T-helper 2 cell treated with Interferon-gamma antibody and Interleukin-4, amounts not matched to agents 5 μg/mL and 100 μg/mL, for 36 hours (primary cell): ENCODE results near the gene PLCD1.
"Not testable (repeated sequence)": the region's sequence is repeated elsewhere in the genome, so short reads cannot be mapped to it uniquely, and the experiment has no call there.

ENCODE experiments used
- DNase-seq: peaks from one replicate; pipeline ENCODE4 v3.0.0; 2021; ENCODE audit warnings: low spot score
- H3K27ac Mint-ChIP-seq: one replicate; pipeline ENCODE4 v1.8.0; 2021; ENCODE audit warnings: mild to moderate bottlenecking, mixed read lengths
- H3K27me3 Mint-ChIP-seq: one replicate; pipeline ENCODE4 v1.8.0; 2021; ENCODE audit warnings: low read depth, mixed read lengths
- H3K36me3 Mint-ChIP-seq: one replicate; pipeline ENCODE4 v1.8.0; 2021; ENCODE audit warnings: low read depth, mixed read lengths
- H3K4me1 Mint-ChIP-seq: one replicate; pipeline ENCODE4 v1.8.0; 2021; ENCODE audit warnings: low read depth, mixed read lengths
- H3K4me3 Mint-ChIP-seq: one replicate; pipeline ENCODE4 v1.8.0; 2022; ENCODE audit warnings: mild to moderate bottlenecking, moderate library complexity, mixed read lengths
- H3K9me3 Mint-ChIP-seq: one replicate; pipeline ENCODE4 v1.8.0; 2021; ENCODE audit warnings: mixed read lengths

Gene PLCD1

DNA sequence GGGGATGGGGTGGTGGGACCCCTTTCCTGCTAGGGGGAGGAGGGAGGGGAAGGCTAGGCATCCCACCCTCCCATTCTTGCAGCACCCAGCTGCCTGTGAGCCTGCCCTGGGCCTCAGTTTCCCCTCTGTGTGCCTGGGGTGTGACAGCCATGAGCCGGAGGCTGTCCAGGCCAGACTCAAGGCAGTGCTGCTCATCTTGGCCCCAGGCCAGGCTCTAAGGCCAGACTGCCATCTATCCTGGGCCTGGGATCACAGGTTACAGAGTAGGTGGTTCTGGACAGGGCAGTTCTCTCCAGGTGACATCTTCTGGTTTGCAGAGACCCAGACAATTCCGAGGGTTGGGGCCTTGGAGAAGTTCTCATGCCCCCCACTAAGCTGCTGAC, 42.1 kb downstream of the PLCD1 start:
- no peaks in the 10 kb centered on the region for H3K27me3 Mint-ChIP-seq
- H3K4me1 Mint-ChIP-seq, result no peaks in the 10 kb centered on the region
- no peak overlapping the region for H3K27ac Mint-ChIP-seq
- no peaks in the 10 kb centered on the region for H3K9me3 Mint-ChIP-seq
- no peak overlapping the region for H3K4me3 Mint-ChIP-seq
- no peaks in the 10 kb centered on the region for H3K36me3 Mint-ChIP-seq
- DNase-seq, result no peak

DNA sequence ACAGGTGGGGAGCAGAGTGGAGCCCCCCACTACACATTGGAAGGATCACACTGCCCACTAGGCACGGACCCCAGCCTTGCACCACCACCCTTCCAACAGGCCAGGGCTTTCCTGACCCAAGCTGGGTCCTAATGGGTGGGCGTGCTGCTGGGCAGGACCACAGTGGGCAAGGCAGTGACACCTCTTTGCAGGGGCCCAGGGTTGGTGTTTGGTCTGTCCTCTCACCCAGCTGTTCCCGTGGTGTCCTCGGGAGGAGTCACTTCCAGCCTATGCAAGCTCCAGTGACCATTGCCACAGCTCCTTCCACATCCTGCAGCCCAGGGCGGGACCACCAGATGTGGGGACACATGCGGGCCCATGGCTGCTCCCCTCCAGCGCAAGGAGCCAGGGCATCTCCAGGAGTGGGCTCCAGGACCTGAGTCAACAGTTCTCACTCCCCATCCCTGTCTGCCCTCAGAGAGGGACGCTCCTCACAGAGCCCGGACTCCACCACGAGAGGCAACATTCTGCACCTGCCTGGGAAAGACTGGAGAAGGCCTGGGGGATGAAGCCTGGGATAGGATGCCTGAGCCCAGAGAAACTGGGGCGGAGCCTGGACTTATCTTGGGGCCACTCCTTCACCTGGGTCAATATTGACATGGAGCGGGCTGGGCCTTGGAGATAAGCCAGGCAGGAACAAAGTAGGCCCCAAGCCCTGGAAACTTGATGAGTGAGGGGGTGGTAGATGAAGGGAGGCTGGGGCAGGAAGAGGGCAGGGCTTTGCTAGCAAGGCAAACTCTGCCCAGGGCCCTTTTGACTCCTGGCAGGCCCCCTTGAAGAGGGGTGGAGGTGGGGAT, 42.7 kb downstream of the PLCD1 start:
- H3K4me3 Mint-ChIP-seq, result no peak overlapping the region
- no peak for DNase-seq
- no peaks in the 10 kb centered on the region for H3K9me3 Mint-ChIP-seq
- no peaks in the 10 kb centered on the region for H3K4me1 Mint-ChIP-seq
- H3K27me3 Mint-ChIP-seq, result no peaks in the 10 kb centered on the region
- no peaks in the 10 kb centered on the region for H3K36me3 Mint-ChIP-seq
- no peak overlapping the region for H3K27ac Mint-ChIP-seq

DNA sequence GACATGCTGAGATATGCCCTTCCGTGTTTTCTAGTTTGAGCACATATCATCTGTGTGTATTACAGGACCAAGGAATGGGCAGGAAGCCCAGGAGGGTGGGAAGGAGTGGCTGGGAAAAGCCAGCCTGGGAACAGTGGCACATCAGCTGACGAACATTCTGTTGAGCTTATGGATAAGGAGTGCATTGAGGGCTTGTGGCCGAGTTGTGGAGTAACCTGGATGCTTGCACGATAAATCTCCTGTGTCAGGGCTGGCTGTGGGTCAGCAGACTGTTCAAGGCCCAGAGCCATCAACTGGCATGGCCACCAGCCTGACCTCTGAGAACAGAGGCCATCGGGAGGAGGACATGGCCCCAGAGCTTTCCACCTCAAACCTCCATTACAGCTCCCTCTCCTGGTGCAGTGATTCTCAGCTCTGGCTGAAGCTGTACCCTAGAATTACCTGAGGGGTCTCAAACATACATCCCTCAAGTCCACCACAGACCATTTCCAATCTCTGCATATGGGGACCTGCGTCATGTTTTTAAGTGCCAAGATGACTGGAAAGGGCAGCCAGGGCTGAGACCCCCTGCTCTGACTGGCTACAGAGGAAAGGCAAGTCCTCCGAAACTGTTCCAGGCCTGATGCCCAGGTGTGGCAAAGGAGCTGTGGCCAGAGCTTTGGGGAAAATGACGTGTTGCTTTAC, 43.7 kb downstream of the PLCD1 start:
- H3K9me3 Mint-ChIP-seq, result no peaks in the 10 kb centered on the region
- no peaks in the 10 kb centered on the region for H3K36me3 Mint-ChIP-seq
- H3K4me1 Mint-ChIP-seq, result no peaks in the 10 kb centered on the region
- DNase-seq, result no peak
- H3K27me3 Mint-ChIP-seq, result no peaks in the 10 kb centered on the region
- H3K4me3 Mint-ChIP-seq, result no peak overlapping the region
- no peak overlapping the region for H3K27ac Mint-ChIP-seq

DNA sequence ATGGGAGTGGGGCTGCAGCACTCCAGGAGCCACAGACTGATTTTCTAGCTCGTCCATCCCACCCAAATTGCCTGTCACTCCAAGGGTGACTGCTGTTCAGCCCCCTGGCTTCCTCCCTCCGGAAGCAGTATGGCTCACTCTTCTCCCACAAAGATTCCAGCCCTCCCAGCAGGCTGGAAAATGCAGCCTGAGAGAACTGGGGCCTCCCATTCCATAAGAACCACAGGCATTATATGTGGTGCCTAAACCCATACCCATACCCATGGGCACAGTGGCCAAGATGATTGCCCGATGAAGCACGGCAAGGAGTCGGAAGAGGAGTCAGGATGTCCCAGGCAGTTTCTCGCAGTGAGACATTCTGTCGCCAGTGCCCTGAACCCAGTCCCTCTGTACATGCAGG, 44.8 kb downstream of the PLCD1 start:
- Mint-ChIP-seq H3K36me3 (no peaks in the 10 kb centered on the region), H3K4me1 (no peaks in the 10 kb centered on the region), H3K4me3 (no peak overlapping the region), H3K27me3 (no peaks in the 10 kb centered on the region), H3K27ac (no peak overlapping the region), H3K9me3 (no peaks in the 10 kb centered on the region)
- no peak for DNase-seq

DNA sequence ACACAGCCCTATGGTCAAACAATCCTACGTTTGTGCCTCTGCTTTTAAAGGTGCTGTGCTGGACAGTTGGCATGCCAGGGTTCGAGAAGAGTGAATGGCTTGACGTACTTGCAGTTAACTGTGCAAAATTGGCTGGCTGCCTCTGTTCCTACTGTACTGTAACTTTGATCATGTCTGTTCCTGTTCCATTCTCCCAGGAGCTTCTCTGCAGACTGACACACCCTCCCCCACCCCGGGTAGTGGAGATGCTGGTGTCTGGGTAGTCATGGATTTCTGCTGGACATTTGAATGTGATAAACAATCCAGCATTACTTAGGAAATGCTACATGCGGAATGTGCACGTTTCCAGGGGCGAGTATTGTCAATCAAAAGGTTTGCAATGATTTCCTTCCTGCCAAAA, 45.4 kb downstream of the PLCD1 start:
- Mint-ChIP-seq H3K27ac (no peak overlapping the region), H3K4me3 (no peak overlapping the region), H3K4me1 (no peaks in the 10 kb centered on the region), H3K36me3 (no peaks in the 10 kb centered on the region), H3K9me3 (no peaks in the 10 kb centered on the region), H3K27me3 (no peaks in the 10 kb centered on the region)
- no peak for DNase-seq

DNA sequence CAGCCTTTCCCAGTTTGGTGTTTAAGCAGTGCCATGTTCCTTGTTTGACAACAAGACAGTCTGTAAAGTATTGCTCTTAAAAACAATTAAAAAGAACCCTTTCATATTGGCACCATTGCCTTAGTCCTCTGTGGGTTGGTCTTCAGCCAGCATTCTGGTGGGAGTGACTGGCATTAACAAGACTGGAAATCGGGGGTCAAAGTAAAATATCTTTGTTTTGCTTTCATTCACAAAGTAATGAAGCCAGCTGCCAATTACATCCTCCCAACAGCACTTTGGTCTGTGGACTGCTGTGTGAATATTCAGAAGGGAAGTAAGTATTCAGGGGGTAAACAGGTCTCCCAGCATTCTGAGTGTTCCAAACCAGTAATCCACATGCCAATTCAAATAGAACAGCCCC, 47.1 kb downstream of the PLCD1 start:
- Mint-ChIP-seq H3K4me3 (no peak overlapping the region), H3K27ac (no peak overlapping the region), H3K36me3 (no peaks in the 10 kb centered on the region), H3K4me1 (no peaks in the 10 kb centered on the region), H3K27me3 (no peaks in the 10 kb centered on the region), H3K9me3 (no peaks in the 10 kb centered on the region)
- no peak for DNase-seq

DNA sequence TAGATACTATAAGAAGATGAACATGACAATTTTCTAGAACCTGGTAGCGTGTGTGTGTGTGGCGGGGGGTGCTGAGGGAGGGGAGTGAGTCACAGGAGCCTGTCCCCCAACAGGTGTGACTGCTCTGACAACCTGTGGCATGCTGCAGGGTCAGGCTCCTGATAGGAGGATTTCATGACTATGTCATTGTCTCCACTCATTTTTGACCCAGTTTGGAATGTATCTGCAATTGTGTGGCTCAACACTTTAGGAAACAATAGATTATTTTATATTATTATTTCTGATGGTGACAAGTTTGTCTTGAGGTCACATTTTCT, 48.1 kb downstream of the PLCD1 start:
- Mint-ChIP-seq H3K27ac (no peak overlapping the region), H3K36me3 (no peaks in the 10 kb centered on the region), H3K4me1 (no peaks in the 10 kb centered on the region), H3K4me3 (no peak overlapping the region), H3K27me3 (no peaks in the 10 kb centered on the region), H3K9me3 (no peaks in the 10 kb centered on the region)
- no peak for DNase-seq

DNA sequence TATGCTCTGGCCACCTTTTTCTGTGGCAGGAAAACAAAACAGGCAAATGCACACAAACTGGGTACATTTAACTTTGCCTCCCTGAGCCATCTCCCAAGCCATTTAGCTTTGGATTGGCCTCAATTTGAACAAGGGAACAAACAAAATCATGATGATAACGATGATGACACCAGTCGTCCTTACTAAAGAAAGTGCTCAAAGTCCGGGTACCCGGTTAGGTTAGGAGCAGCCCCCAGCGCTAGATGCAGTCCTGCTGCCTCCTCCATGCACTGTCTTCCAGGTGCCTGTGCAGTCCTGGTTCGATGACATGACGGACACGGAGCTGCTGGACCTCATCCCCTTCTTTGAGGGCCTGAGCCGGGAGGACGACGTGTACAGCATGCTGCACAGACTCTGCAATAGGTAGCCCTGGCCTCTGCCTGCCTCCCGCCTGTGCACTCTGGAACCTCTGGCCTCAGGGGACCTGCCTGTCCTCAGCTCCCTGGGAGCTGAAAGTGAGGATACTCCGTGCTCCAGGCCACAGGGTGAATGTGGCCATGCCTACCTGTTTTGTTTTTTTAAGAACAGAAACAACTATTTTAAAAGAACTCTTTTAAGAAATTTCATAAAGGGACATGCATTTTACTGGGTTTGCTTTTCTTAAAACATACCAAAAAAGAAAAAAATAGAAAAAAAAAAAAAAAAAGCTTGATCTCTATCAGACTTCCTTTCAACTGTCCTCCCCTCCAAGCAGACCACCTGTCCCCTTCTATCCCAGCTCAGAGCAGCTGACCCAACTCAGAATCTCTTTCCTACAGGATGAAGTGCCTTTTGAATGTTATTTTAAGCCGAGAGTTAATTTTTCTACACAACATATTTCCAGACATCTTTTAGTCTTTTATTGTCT, 48.7 kb downstream of the PLCD1 start:
- Mint-ChIP-seq H3K9me3 (no peaks in the 10 kb centered on the region), H3K27me3 (no peaks in the 10 kb centered on the region), H3K27ac (no peak overlapping the region), H3K4me3 (no peak overlapping the region), H3K36me3 (no peaks in the 10 kb centered on the region), H3K4me1 (no peaks in the 10 kb centered on the region)
- no peak for DNase-seq

DNA sequence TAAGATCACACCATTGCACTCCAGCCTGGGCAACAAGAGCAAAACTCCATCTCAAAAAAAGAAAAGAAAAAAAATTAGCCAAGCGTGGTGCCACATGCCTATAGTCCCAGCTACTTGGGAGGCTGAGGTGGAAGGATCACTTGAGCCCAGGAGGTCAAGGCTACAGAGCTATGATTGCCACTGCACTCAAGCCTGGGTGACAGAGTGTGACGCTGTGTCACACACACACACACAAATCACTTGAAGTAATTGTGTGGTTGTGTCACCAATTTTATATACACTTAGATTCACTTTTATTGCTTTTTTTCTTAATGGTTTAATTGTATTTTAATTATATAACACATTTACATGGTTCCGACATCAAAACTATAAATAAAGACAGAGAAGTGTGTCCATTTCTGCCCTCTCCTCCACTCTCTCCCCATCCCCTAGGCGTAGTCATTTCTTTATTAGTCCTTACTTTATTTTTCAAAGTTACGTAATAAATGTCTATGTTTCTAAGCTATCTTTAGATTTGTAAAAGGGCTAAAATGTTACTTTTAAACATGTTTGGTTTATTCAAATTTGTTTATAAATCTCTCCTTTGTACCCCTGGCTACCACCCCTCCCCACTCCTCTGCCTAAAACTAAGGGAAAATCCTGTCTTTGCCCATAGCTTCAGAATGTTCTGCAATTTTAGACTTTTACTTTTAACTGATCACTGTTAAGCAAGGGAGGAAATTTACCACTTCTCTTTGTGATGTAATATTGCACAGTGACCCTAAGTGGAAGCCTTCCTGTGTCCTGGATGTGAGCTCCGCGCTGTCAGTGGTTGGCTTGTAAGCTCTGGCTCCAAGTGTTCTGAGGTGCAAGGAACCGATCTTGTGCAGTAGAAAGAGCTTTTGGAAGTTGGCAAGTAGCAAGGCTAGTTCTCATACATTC, 49.6 kb downstream of the PLCD1 start:
- Mint-ChIP-seq H3K9me3 (no peaks in the 10 kb centered on the region), H3K27ac (no peak overlapping the region), H3K4me1 (peaks cover 2% of the 10 kb centered on the region), H3K36me3 (peaks cover 1% of the 10 kb centered on the region), H3K4me3 (no peak overlapping the region), H3K27me3 (no peaks in the 10 kb centered on the region)
- DNase-seq, result no peak

DNA sequence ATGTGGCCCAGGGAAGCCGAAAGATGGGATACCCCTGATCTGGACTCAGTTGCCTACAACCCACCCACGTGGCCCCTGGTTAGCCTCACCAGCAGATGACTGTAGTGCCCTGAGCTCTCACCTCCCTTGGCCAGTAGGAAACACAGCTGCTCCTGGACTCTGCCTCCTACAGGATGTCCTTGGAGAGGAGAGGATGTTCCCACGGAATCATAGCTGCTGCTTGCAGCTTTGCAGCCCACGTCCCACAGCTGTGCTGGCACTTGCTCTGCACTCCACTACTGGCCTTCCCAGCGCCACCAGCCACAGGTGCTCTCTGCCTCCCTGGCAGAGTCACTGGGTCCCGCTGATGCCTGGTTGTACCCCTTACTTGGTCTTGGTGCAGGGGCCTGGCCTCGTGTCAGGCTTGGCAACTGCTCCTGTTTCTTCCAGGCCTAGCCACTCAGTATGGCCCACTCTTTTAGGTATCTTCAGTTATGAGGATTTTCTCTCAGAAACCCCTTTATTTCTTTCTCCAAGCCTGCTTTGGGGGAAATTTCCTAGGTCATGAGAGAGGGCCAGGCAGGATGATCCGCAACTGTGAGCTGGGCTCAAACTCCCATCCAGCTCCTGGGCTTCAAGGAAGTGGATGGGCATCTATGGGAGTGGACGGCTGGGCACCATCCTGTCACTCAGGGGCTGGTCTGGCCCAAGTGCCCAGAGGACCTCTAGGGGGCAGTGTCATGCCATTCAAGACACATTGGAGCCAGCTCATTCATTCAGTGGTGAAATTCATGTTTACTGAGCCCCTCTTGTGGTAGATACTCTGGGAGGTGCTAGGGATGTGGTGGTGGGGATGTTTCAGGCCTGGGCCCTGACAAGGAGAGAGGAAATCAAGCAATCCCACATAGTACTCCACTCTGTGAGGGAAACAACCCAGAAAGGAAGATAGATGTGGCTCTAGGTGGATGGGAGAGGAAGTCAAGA, 55.0 kb downstream of the PLCD1 start:
- Mint-ChIP-seq H3K27ac (no peak overlapping the region), H3K36me3 (peaks cover 2% of the 10 kb centered on the region), H3K4me1 (peaks cover 3% of the 10 kb centered on the region), H3K4me3 (no peak overlapping the region), H3K27me3 (no peaks in the 10 kb centered on the region), H3K9me3 (no peaks in the 10 kb centered on the region)
- DNase-seq, result peak; percentile 48

DNA sequence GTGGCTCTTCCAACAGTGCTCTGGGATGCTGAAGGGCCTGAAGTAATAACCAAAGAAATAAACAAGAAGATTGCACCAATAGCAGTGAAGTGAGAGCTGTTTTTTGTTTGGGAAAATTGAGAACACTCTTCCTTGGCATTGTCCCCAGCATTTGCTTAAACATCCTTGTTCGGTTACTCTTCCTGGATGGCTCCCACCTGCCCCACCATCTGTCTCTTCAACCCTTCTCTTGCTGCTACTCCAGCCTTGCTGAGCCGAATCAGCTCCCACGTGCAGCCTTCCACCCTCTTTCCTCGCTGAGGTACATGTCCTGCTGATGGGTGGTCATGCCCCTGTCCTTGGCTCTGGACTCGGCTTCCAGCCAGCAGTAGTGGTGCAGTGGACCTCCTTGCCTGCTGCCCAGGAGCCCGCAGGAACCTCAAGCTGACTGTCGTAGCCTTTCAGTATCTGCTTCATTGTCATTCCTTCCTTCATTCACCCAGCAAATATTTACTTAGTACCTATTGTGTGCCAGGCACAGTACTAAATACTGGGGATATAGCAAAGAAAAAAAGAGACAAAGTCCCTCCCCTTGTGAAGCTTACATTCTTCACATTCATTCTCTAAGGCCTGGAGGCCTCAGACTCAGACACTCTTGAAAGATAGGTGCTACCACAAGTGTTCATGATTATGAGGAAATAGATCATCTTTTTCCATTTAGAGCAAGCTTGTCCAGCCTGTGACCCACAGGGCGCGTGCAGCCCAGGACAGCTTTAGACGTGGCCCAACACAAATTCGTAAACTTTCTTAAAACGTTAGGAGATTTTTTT, 56.0 kb downstream of the PLCD1 start:
- peaks cover 2% of the 10 kb centered on the region for H3K36me3 Mint-ChIP-seq
- H3K4me1 Mint-ChIP-seq, result peaks cover 3% of the 10 kb centered on the region
- no peaks in the 10 kb centered on the region for H3K27me3 Mint-ChIP-seq
- DNase-seq, result no peak
- H3K9me3 Mint-ChIP-seq, result no peaks in the 10 kb centered on the region
- H3K4me3 Mint-ChIP-seq, result no peak overlapping the region
- H3K27ac Mint-ChIP-seq, result no peak overlapping the region

DNA sequence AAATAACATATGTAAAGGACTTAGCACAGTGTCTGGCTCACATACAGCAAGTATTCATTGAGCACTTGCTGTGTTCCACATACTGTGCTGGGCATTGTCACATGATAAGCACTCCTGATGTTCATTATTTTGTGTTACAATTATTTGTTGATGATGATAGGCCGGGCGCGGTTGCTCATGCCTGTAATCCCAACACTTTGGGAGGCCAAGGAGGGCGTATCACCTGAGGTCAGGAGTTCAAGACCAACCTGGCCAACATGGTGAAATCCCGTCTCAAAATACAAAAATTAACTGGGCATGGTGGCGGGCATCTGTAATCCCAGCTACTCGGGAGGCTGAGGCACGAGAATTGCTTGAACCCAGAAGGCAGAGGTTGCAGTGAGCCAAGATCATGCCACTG, 57.4 kb downstream of the PLCD1 start:
- H3K9me3 Mint-ChIP-seq, H3K36me3 Mint-ChIP-seq, H3K4me3 Mint-ChIP-seq, H3K27ac Mint-ChIP-seq, H3K27me3 Mint-ChIP-seq, H3K4me1 Mint-ChIP-seq, DNase-seq: not testable (repeated sequence)
